ENCODE results near the gene SLC44A3.

The SLC44A3 gene

DNA sequence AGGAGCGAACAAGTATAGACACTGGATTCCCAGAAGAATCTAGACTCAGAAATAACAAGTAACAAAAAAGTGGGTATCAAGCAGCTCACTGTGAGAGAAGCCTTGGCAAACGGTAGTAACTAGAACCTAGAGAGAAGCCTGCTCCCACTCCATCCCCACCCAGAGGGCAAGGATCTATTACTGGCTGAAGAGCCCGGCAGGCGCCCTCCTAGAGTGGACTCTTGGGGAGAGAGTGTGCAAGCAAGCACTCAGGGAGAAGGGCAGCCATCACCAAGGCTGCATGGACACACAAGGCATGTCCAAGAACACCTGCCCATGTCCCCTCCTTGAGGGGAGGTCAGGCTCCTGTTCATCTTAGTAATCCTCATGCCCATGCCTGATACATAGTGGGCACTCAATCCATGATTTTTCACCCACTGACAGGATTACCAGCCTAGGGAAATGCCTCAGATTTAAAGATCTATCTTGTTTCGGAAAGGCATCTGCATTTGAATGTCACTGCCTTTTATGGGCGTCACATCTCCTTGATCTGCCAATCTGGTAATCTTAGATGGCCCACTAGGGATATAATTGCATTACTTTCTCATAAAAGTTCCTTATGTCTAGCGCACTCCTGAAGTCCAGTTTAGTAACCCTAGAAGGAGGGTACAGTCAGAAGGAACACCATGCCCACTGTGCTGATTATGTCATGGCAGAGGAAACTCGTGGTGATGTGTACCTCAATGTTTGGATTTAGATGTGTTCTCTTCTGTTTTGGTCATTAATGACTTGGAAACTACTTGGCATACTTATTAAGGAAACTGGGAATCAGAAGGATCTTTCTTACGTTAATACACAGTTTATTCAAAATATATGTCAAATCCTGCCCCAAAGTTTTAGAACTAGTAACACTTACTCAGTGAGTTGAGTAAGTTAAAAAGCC is 92.4 kb downstream of the SLC44A3 start:
- no peak for DNase-seq

DNA sequence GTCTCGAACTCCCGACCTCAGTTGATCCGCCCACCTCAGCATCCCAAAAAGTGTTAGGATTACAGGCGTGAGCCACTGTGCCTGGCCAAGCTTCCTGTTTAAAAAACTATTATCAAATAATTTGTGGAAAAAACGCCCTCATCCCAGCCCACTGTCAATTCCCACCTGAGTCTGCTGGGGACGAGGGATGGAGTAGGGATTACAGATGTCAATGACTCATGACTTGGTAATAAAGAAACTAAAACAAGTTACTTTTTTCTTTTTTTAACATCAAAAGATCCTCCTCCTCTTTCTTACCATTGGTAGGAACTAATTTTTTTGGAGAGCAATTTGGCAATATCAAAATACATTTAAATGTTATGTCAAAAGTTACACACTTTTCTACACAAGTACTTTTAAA is 97.1 kb downstream of the SLC44A3 start:
- no peak for DNase-seq

DNA sequence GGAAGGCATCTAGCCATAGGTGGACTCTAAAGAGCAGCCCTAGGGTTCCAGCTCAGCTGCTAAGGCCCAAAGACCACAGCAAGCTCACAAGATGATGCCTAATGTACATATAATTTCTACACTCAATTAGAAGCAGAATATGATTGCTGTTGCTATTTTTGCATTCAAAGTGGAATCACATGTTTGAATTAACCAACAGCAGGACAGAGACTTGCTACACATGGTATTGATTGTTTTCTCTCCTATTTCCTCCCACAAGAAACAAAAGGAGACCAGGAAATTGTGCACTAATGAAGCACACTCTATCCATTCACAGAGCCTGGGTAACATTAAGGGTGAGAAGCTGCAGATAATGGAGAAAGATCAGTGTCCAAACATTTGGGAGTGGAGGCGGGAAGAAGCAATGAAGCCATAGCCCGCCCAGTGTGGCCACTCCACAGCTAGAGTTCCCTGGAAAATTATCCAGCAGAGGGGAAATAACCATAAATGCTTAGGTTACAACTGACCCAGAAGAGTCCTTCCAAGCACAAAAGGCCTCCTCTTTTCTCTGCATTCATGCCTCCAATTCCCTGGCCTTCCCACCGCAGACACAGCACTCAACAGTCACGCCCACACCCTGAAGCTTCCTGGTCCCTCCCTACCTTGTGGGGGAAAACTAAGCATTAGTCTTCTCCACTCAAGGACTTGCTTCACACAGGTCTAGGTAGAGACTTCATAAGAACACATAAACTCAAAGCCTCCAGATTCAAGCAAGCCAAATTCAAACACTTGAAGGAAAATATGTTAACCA is 99.3 kb downstream of the SLC44A3 start:
- no peak for DNase-seq

- DNase-seq, result no peak
Measured at GRCh38 chr1:94920061-94920460, 99.9 kb downstream of the SLC44A3 start.

GRCh38 chr1:94921977-94922376 is 101.8 kb downstream of the SLC44A3 start:
- no peak for DNase-seq

GRCh38 chr1:94922761-94923331 is 102.7 kb downstream of the SLC44A3 start:
- no peak for DNase-seq

GRCh38 chr1:94925004-94925403 is 104.8 kb downstream of the SLC44A3 start:
- DNase-seq, result no peak

DNA sequence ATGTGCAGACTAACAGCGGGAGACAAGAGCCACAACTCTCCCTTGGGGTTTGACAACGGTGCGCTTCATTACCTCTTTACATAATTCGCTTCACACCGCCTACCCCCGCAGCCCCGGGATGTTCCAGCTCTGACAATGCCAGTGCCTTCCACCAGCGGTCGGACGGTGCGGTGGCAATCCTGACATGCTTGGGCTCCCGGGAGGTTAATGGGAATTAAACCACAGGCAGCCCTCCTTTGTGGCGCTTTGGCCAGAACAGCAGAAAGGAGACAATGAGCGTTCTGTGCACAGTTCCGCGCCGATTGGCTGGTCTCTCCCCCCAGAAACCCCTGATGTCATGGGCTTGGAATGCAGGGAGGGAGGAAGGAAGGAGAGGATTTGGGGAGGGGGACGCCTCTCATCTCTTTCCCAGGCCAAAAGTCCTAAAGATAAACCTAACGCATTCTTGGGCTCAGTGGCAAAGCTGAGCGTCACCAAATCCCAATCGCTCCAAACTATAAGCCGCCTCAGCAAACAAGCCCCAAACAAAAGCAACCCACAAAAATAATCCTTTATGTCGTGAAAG is 105.5 kb downstream of the SLC44A3 start:
- DNase-seq, result no peak

DNA sequence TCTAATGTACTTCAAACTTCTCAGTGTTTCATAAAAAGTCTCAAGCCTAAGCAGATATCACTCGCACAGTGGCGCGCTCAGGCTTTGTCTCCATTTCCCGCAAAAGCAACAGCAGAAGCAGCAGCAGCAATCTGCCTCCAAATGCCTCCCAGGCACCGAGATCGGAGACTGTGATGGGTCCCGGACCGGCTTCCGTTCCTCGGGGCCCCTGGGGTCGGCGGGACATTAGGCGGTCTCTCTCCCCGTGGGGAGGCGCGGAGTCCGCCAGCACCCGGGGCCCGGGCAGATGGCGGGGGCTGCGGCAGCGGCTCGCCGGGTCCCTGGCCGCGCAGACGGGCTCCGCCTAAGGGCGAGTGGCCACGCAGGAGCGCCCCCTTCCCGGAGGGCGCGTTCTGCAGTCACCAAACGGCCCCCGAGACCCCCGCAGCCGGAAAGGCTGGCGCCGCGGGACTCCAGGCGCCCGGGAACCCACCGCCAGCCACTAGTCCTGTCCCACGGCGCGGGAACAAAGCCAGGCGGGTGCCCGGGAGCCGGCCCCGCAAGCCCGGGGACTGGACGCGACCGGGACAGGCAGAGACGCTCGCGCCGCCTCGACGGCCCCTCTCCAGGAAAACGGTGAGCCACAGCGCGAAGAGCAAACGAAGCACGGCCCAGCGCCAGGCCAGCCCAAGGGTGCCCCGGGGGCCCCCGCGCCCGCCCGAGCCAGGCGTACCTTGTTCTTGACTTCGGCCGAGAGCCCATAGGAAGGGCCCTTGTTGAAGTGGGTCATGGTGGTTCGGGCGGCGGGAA is 106.2 kb downstream of the SLC44A3 start:
- DNase-seq, result peak; percentile 17

DNA sequence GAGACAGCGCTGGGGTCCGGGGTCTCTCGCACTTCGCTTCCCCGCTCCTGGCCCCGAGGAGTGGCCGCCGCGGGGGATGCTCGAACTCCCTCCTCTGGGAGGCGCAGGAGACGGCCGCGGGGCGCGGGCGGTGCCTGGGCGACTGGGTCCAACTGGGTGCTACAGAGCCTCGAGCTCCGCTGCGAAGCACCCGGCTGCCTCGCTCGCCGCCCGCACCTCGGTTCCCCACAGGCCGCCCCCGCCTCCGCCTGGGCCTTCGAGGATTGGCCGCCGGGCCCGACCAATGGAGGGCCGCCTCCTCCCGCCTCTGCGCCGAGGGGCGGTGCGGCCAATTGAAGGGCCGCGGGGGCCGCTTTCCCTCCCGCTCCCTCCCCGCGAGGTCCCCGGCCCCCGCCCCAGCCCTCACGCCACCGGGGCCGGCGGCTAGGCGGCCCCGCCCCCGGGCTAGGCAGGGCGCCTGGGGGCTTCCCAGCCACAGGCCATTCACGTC is 106.8 kb downstream of the SLC44A3 start, which contains the start of gene CNN3:
Gene CNN3, minus strand, starts transcription at position 196 of the 490 bp plus-strand sequence. CDS start 216 bp downstream, outside the sequence.
- peak; percentile 74 for DNase-seq

GRCh38 chr1:94927405-94928175 is 107.4 kb downstream of the SLC44A3 start:
- DNase-seq, result peak; percentile 2

GRCh38 chr1:94928293-94928939 is 108.3 kb downstream of the SLC44A3 start:
- no peak for DNase-seq

DNA sequence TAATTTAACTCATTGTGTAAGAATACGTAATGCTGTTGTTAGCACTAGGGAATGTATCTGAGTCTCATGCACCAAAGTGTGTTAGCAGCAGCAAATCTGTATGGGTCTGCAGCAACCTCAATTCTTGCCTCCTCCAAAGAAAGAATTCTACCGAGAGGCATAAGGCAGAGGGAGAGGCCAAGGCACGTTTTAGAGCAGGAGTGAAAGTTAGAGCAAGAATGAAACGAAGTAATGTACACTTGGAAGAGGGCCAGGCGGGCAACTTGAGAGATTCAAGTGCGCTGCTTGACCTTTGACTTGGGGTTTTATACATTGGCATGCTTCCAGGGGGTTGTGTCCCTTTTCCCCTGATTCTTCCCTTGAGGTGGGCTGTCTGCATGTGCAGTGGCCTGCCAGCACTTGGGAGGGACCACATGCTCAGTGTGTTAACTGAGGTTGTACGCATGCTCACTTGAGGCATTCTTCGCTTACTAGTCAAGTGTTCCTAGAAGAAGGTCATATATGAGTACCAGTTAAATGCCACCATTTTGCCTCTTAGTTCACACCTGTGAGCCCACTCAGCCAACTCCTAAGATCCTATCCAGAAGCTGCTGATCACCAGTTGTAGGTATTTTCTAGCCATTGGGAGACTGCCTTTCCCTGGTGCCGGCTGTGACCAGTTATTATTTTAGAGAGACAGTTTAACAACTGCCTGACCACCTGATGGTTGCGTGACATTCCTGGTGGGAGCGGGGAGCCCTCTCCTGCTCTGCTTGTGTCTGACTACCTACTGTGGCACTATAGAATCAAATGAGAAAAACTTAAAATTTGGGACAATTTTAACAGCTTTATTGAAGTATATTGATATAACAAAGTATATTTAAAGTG is 109.4 kb downstream of the SLC44A3 start:
- DNase-seq, result no peak

DNA sequence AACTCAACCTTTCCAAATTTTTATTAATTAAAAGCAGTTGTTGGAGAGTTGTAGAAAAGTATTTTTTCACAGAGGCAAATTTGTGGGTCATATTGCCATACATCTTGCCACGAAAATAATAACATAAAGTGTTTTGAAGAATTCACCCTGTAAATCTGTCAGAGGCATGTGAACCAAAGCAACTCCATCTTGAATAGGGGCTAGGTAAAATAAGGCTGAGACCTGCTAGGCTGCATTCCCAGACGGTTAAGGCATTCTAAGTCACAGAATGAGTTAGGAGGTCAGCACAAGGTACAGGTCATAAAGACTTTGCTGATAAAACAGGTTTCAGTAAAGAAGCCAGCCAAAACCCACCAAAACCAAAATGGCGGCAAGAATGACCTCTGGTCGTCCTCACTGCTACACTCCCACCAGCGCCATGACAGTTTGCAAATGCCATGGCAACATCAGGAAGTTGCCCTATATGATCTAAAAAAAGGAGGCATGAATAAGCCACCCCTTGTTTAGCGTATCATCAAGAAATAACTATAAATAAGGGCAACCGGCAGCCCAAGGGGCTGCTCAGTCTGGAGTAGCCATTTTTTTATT is 111.2 kb downstream of the SLC44A3 start:
- DNase-seq, result no peak

- DNase-seq, result no peak
Measured at GRCh38 chr1:94934551-94934950, 114.4 kb downstream of the SLC44A3 start.

DNA sequence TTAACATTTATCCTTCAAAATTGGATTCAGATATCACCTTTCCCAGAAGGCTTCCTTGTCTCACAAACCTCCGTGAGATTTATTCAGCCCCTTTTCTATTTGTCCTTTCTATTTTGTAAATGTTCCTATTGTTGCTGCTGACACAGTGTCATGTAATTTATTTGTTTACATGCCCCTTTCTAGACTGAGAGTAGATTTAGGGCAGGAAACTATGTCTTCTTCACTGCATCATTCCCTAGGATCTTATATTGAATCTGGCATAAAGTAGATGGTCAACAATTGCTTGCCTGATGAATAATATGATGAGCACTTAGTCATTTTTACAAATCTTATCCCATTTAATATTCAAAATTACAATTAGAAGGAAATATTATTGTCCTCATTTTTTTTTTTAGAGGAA is 114.9 kb downstream of the SLC44A3 start:
- no peak for DNase-seq

DNA sequence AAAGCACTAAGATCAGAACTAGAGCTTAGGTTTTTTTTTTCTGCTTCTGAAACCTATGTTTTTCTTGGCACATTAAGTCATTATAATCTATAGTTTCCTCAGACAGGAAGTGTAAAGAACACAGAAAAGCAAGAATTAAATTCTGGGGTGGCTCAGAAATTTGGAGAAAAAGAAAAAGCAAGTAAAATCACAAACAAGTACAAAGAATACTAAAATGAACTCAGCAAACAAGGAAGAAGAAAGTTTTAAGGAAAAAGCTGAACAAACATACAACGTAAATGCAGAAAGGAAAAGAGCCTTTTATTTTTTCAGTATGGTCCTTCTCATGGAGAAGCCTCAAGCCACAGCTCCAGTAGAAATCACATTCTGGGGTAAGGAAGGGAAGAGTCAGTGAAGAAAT is 115.3 kb downstream of the SLC44A3 start:
- no peak for DNase-seq

GRCh38 chr1:94936861-94937620 is 116.9 kb downstream of the SLC44A3 start:
- no peak for DNase-seq

DNA sequence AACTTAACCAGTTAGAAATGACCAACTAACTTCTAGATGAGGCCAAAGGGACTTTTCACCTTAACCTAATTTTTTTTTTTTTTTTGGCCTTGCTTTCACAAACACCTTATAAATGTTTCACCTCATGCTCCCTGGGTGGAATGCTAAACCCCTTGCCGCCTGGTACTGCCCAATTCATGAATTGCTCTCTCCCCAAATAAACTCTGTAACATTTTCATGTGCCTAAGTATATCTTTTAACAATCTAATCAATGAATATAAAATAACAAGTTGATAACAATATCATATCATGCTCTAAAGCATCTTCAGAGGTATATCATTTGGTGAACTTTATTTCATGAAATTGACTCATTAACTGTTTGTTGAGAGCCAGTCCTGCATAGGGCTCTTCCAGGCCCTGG is 117.7 kb downstream of the SLC44A3 start:
- DNase-seq, result no peak
